ENCODE results near the gene TTLL13.

TTLL13 gene, protein sequence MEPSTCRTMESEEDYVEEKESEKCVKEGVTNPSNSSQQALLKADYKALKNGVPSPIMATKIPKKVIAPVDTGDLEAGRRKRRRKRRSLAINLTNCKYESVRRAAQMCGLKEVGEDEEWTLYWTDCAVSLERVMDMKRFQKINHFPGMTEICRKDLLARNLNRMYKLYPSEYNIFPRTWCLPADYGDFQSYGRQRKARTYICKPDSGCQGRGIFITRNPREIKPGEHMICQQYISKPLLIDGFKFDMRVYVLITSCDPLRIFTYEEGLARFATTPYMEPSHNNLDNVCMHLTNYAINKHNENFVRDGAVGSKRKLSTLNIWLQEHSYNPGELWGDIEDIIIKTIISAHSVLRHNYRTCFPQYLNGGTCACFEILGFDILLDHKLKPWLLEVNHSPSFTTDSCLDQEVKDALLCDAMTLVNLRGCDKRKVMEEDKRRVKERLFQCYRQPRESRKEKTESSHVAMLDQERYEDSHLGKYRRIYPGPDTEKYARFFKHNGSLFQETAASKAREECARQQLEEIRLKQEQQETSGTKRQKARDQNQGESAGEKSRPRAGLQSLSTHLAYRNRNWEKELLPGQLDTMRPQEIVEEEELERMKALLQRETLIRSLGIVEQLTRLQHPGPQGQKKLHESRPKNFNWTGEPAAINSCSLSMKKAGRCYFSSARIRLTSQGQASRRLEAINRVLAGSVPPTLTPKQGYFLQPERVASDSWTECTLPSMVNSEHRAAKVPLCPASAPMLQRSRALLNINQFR

DNA sequence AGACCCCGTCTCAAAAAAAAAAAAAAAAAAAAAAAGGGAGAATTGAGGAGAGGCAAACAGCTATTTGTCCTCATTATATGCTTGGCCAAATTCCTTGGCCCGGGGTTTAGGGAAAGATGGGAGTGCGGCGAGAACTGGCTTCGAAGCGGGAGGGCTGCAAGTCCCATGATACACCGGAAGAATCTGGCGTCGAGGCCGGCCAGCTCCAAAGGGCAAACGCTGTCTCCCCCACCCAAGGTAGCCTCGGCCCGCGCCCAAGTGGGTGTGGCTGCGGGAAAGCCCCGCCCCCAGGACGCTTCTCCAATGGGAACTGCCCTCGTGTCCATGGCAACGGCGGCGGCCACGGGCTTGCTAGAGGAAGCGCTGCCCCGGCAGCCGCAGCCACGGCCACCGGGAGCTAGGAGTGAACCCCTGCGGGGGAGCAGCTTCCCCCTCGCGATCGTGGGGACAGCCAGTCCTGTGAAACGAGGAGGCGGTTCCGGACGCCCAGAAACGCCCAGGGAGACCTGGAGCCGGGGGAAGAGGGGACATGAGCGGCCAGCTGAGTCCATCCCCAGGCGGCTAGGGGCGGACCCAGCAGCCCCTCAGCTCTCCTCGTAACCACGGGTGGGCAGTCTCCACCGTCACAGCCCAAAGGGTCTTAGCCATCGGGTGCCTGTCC, at the start of gene TTLL13:
TTLL13 (plus strand) TSS at position 354 of the 661 bp plus-strand sequence. CDS start 1,075 bp downstream, outside the sequence.
- TF ChIP-seq, protein P1, sequence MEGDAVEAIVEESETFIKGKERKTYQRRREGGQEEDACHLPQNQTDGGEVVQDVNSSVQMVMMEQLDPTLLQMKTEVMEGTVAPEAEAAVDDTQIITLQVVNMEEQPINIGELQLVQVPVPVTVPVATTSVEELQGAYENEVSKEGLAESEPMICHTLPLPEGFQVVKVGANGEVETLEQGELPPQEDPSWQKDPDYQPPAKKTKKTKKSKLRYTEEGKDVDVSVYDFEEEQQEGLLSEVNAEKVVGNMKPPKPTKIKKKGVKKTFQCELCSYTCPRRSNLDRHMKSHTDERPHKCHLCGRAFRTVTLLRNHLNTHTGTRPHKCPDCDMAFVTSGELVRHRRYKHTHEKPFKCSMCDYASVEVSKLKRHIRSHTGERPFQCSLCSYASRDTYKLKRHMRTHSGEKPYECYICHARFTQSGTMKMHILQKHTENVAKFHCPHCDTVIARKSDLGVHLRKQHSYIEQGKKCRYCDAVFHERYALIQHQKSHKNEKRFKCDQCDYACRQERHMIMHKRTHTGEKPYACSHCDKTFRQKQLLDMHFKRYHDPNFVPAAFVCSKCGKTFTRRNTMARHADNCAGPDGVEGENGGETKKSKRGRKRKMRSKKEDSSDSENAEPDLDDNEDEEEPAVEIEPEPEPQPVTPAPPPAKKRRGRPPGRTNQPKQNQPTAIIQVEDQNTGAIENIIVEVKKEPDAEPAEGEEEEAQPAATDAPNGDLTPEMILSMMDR (conservative IDR thresholded peaks at IDR 0.05) = peak; percentile 14; the same call in 1 of the 2 replicates
- H3K27ac ChIP-seq = peak within 1 kb of the TSS; percentile 65

DNA sequence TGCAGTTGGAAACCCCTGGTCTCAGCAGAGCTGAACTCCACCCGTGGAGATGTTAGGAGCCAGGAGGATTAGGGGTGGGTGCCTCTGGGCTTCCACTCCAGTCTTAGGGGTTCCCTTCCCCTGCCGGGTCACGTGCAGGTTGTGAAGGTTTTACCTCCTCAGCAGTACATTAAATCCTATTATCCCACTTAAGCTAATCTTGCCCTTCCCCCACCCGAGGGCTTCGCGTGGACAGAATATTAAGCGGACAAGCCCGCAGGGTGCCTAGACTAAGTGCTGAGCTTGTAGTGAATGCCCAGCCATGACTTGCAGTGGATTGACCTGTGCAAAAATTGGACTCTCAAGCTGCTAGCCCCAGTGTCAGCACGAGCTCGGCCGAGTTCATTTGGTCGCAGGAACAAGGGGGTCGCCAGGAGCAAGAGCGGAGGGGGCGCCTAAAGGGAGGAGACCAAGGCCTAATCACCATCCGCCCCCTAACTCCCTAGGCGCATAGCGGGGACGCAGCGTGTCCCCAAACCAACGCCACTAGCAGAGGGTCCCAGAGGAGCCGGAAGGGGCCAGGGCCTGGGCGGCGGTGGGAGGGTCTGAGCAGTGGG, 48.7 kb upstream of the TTLL13 start:
- H3K27ac ChIP-seq = peak overlapping the region; percentile 91
- TF ChIP-seq, protein P1 (conservative IDR thresholded peaks at IDR 0.05) = no peak

GRCh38 chr15:90201130-90201943, 48.0 kb upstream of the TTLL13 start, which contains the start of gene SEMA4B:
TSS of gene SEMA4B (plus strand) at chr15:90201330. CDS start at chr15:90201579, 249 bp downstream.
- TF ChIP-seq, protein P1 (conservative IDR thresholded peaks at IDR 0.05) = no peak; the same call in 1 of the 2 replicates
- H3K27ac ChIP-seq = peak within 1 kb of the TSS; percentile 91

DNA sequence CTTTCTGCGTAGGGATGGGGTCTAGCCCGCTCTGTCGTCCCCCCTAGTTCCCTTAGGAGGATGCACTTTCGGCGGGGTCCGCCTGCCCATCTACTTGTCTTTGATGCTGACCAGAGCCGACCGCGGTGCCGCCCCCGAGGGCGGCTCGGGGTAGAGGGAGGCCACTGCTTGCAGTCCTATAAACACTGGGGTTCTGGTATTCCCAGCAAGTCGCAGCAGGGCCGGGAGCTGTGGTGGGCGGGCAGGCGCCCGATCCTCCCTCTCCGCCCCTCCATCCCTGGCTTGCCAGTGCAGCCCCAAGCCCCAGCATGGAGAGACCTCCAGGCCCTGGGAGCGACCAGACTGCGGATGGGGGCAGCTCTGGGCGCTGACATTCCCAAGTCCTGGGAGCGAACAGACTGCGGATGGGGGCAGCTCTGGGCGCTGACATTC, 47.4 kb upstream of the TTLL13 start:
- peak overlapping the region; percentile 91 for H3K27ac ChIP-seq
- TF ChIP-seq, protein P1 (conservative IDR thresholded peaks at IDR 0.05) = no peak

GRCh38 chr15:90202929-90203328, 46.4 kb upstream of the TTLL13 start:
- TF ChIP-seq, protein P1 (conservative IDR thresholded peaks at IDR 0.05) = no peak
- no peak overlapping the region; the same call in 1 of the 2 replicates for H3K27ac ChIP-seq

DNA sequence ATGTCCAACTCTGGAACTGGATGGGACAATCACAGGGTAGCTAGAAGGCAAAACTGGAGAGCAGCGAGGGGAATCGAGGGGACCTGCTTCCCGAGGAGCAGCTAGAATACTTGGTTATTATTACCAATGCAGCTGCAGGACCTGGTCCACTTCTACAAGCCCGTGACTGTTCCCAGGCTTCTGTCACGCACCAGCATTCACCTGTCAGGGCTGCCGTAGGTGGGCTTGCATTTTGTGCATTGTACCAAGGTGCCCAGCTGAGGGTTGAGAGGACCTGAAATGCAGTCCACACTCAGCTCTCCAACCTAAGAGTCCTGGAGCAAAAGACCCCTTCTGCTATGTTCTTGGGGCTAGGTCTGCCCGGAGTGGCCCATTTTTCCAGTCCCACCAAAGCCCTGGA, 45.9 kb upstream of the TTLL13 start:
- TF ChIP-seq, protein P1 (conservative IDR thresholded peaks at IDR 0.05) = no peak
- H3K27ac ChIP-seq = no peak overlapping the region
